MM.1S (cell line): ENCODE data around the gene SLC7A8.

Experiments
- DNase-seq: peaks from one replicate; pipeline ENCODE4 v3.0.0-alpha.2; 2015
- H2AFZ ChIP-seq: fragments of 300-600 bp; sonication (generic); 2 replicates; pipeline ENCODE4 v1.6.0; 2016; ENCODE audit warnings: antibody characterized with exemption, low read length
- H3F3A ChIP-seq: fragments of 300-600 bp; sonication (generic); 2 replicates; pipeline ENCODE4 v1.6.1; 2016; ENCODE audit warnings: mild to moderate bottlenecking, antibody characterized with exemption, low read length, moderate library complexity, mixed read lengths; ENCODE audit not compliant: insufficient read depth
- H3K27ac ChIP-seq: fragments of 300-600 bp; sonication (generic); 2 replicates; pipeline ENCODE4 v1.5.1; 2016; ENCODE audit warnings: mild to moderate bottlenecking, low read length
- H3K27me3 ChIP-seq: fragments of 300-600 bp; sonication (generic); replicated peaks from 2 replicates; pipeline ENCODE4 v1.6.0; 2016; ENCODE audit warnings: low read length; ENCODE audit not compliant: insufficient read depth
- H3K36me3 ChIP-seq: fragments of 300-600 bp; sonication (generic); replicated peaks from 2 replicates; pipeline ENCODE4 v1.6.1; 2016; ENCODE audit warnings: mild to moderate bottlenecking, low read length, mixed read lengths; ENCODE audit not compliant: insufficient read depth
- H3K4me1 ChIP-seq: fragments of 300-600 bp; sonication (generic); 2 replicates; pipeline ENCODE4 v1.6.1; 2016; ENCODE audit warnings: low read length, mixed read lengths
- H3K4me2 ChIP-seq: fragments of 300-600 bp; sonication (generic); 2 replicates; pipeline ENCODE4 v1.6.0; 2016; ENCODE audit warnings: low read depth, low read length
- H3K4me3 ChIP-seq: fragments of 300-600 bp; sonication (generic); 2 replicates; pipeline ENCODE4 v1.5.1; 2016; ENCODE audit warnings: low read length, mixed read lengths
- H3K79me2 ChIP-seq: fragments of 300-600 bp; sonication (generic); 2 replicates; pipeline ENCODE4 v1.6.1; 2016; ENCODE audit warnings: mixed run types, low read length, mixed read lengths
- H3K9ac ChIP-seq: fragments of 300-600 bp; sonication (generic); 2 replicates; pipeline ENCODE4 v1.6.1; 2016; ENCODE audit warnings: low read length, mixed read lengths
- H3K9me2 ChIP-seq: fragments of 300-600 bp; sonication (generic); replicated peaks from 2 replicates; pipeline ENCODE4 v1.6.1; 2016; ENCODE audit warnings: mild to moderate bottlenecking, low read length, mixed read lengths; ENCODE audit not compliant: insufficient read depth
- H3K9me3 ChIP-seq: fragments of 300-600 bp; sonication (generic); replicated peaks from 2 replicates; pipeline ENCODE4 v1.6.1; 2016; ENCODE audit warnings: mild to moderate bottlenecking, low read length, mixed read lengths; ENCODE audit not compliant: insufficient read depth
- H4K20me1 ChIP-seq: fragments of 300-600 bp; sonication (generic); 2 replicates; pipeline ENCODE4 v1.6.1; 2016; ENCODE audit warnings: mild to moderate bottlenecking, low read length, moderate library complexity, mixed read lengths; ENCODE audit not compliant: insufficient read depth
- CTCF ChIP-seq: fragments of 300-600 bp; sonication (generic); IDR thresholded peaks from 2 replicates; pipeline ENCODE4 v1.5.1; 2016; ENCODE audit warnings: antibody characterized with exemption, low read length, mixed read lengths
- EZH2 ChIP-seq: fragments of 300-600 bp; sonication (generic); optimal IDR thresholded peaks from 2 replicates; pipeline ENCODE3; 2017; ENCODE audit warnings: low read depth, mild to moderate bottlenecking, antibody characterized with exemption, low read length, mixed read lengths
- EZH2phosphoT487 ChIP-seq: fragments of 300-600 bp; sonication (generic); IDR thresholded peaks from 2 replicates; pipeline ENCODE4 v1.6.1; 2018; ENCODE audit warnings: antibody characterized with exemption, low read length

Gene SLC7A8

GRCh38 chr14:23182372-23183157 lies 895 bp downstream of the SLC7A8 start:
- peak; percentile 29 for DNase-seq
- H3K36me3 ChIP-seq, result no peaks in the 10 kb centered on the region
- no peaks in the 10 kb centered on the region for H3K9me3 ChIP-seq
- peak overlapping the region; percentile 75 for H3K4me2 ChIP-seq
- no peak overlapping the region for H3K9ac ChIP-seq
- no peaks in the 10 kb centered on the region for H3K9me2 ChIP-seq
- H3K4me1 ChIP-seq, result no peaks in the 10 kb centered on the region
- H3F3A ChIP-seq, result no peaks in the 10 kb centered on the region
- peak overlapping the region; percentile 58 for H3K4me3 ChIP-seq
- TF ChIP-seq EZH2 (no peak), EZH2phosphoT487 (no peak), CTCF (no peak)
- no peak overlapping the region for H3K27ac ChIP-seq
- no peaks in the 10 kb centered on the region for H3K27me3 ChIP-seq
- H3K79me2 ChIP-seq, result no peaks in the 10 kb centered on the region
- H4K20me1 ChIP-seq, result no peaks in the 10 kb centered on the region
- peak overlapping the region; percentile 45; the same call in 1 of the 2 replicates for H2AFZ ChIP-seq

- no peaks in the 10 kb centered on the region for H3K9me2 ChIP-seq
- H3K4me3 ChIP-seq, result peak overlapping the region; percentile 58; the same call in 1 of the 2 replicates
- no peak overlapping the region; the same call in 1 of the 2 replicates for H3K4me2 ChIP-seq
- H3K4me1 ChIP-seq, result no peaks in the 10 kb centered on the region
- H4K20me1 ChIP-seq, result no peaks in the 10 kb centered on the region
- H3K27me3 ChIP-seq, result no peaks in the 10 kb centered on the region
- no peak overlapping the region for H3K27ac ChIP-seq
- no peak overlapping the region for H2AFZ ChIP-seq
- DNase-seq, result no peak
- no peaks in the 10 kb centered on the region for H3K9me3 ChIP-seq
- TF ChIP-seq EZH2 (no peak), CTCF (no peak)
- no peaks in the 10 kb centered on the region for H3K36me3 ChIP-seq
- H3K79me2 ChIP-seq, result no peaks in the 10 kb centered on the region
- no peaks in the 10 kb centered on the region for H3F3A ChIP-seq
- no peak overlapping the region for H3K9ac ChIP-seq
Measured at GRCh38 chr14:23181946-23182345, 1.5 kb downstream of the SLC7A8 start.

- no peaks in the 10 kb centered on the region for H4K20me1 ChIP-seq
- no peaks in the 10 kb centered on the region for H3K9me2 ChIP-seq
- no peak overlapping the region for H3K4me2 ChIP-seq
- TF ChIP-seq EZH2phosphoT487 (no peak), CTCF (no peak), EZH2 (no peak)
- no peak overlapping the region for H2AFZ ChIP-seq
- no peaks in the 10 kb centered on the region for H3K27me3 ChIP-seq
- H3K4me3 ChIP-seq, result no peak overlapping the region
- no peaks in the 10 kb centered on the region for H3F3A ChIP-seq
- H3K36me3 ChIP-seq, result no peaks in the 10 kb centered on the region
- no peak overlapping the region for H3K9ac ChIP-seq
- H3K27ac ChIP-seq, result no peak overlapping the region
- no peak for DNase-seq
- no peaks in the 10 kb centered on the region for H3K9me3 ChIP-seq
- no peaks in the 10 kb centered on the region for H3K79me2 ChIP-seq
- H3K4me1 ChIP-seq, result no peaks in the 10 kb centered on the region
Measured at GRCh38 chr14:23181453-23181852, 2.0 kb downstream of the SLC7A8 start.
